Measurements from ENCODE around the gene TEX19.

GRCh38 chr17:82402865-82403264 lies 43.8 kb downstream of the TEX19 start:
- TF ChIP-seq CTCF (conservative IDR thresholded peaks at IDR 0.05) (no peak), EZH2 (IDR thresholded peaks at IDR 0.05; ENCODE audit: low read depth) (no peak)
